Ovary (tissue), 3 donors: ENCODE data around the gene FNIP1.

ENCODE experiments used
- CTCF ChIP-seq, 3 donors: fragments of 450-650 bp in 2 of 3; fragments of 200-600 bp in 1 of 3; IDR thresholded peaks; one replicate each; pipeline versions ENCODE4 v1.5.1 to v1.8.0; 2016 to 2022; ENCODE audit warnings: antibody characterized with exemption in 3 of 3, mild to moderate bottlenecking in 1 of 3
- EP300 ChIP-seq: sonication (generic); formaldehyde crosslinking; IDR thresholded peaks from one replicate; pipeline ENCODE4 v1.6.1; 2017; ENCODE audit warnings: antibody characterized with exemption
- POLR2A ChIP-seq: fragments of 450-650 bp; IDR thresholded peaks from one replicate; pipeline ENCODE4 v1.6.1; 2017; ENCODE audit warnings: antibody characterized with exemption, mild to moderate bottlenecking, moderate library complexity
- donor health status: DM: no; HTN: no; CAD: no.

GRCh38 chr5:131758520-131758900, 38.3 kb downstream of the FNIP1 start:
- no peak for TF ChIP-seq POLR2A
- no peak for TF ChIP-seq CTCF (IDR thresholded peaks at IDR 0.05)
- no peak for TF ChIP-seq EP300
